ENCODE results near the gene OSBPL2. TPM values are rescaled to one million over a fixed set of nuclear protein-coding genes. Genes with fewer than 3 reads are reported as not detected.

Gene OSBPL2
- total and polyA plus RNA-seq, 4 donors: 9.9 to 19.7 (median 12.3) TPM

GRCh38 chr20:62293946-62294345 lies 55.6 kb downstream of the OSBPL2 start:
- 94% methylated on average over 9 of the region's 9 CpGs for WGBS
- Histone ChIP-seq H3K27ac (ENCODE audit: low read depth in 1 of 2, low read length in 2 of 2) (no peak overlapping the region), H3K36me3 (ENCODE audit: control insufficient read depth in 4 of 4, insufficient read depth in 3 of 4, low read depth in 1 of 4, low read length in 3 of 4) (peaks cover 10 to 47% (median 26%) of the 10 kb centered on the region in 4 donors), H3K4me3 (ENCODE audit: low read depth in 1 of 3, low read length in 3 of 3) (no peak overlapping the region), H3K4me1 (ENCODE audit: control insufficient read depth in 4 of 4, insufficient read depth in 4 of 4, low read length in 3 of 4) (peaks cover 8 to 25% (median 22%) of the 10 kb centered on the region in 4 donors), H3K9me3 (ENCODE audit: control insufficient read depth in 4 of 4, low read length in 3 of 4) (no peaks in the 10 kb centered on the region), H3K9ac (ENCODE audit: low read depth in 1 of 2, low read length in 2 of 2) (no peak overlapping the region), H3K27me3 (ENCODE audit: control insufficient read depth in 4 of 4, insufficient read depth in 4 of 4, low read length in 3 of 4) (no peaks in the 10 kb centered on the region)
- DNase-seq (ENCODE audit: low spot score): no peak
- TF ChIP-seq EGR1 (IDR thresholded peaks at IDR 0.05; ENCODE audit: low read depth in 2 of 2) (no peak), REST (IDR thresholded peaks at IDR 0.05) (no peak), ATF3 (IDR thresholded peaks at IDR 0.05) (no peak), HNF4A (conservative IDR thresholded peaks at IDR 0.05) (no peak), FOXA2 (IDR thresholded peaks at IDR 0.05) (no peak), RAD21 (IDR thresholded peaks at IDR 0.05) (no peak), NR2F2 (IDR thresholded peaks at IDR 0.05) (no peak), JUND (IDR thresholded peaks at IDR 0.05) (no peak), SP1 (IDR thresholded peaks at IDR 0.05) (no peak), ZBTB33 (IDR thresholded peaks at IDR 0.05) (no peak), RXRA (IDR thresholded peaks at IDR 0.05) (no peak), MAX (IDR thresholded peaks at IDR 0.05) (no peak), TAF1 (conservative IDR thresholded peaks at IDR 0.05) (no peak), CTCF (IDR thresholded peaks at IDR 0.05; ENCODE audit: low read depth, low read length, missing input control) (no peak), GABPA (IDR thresholded peaks at IDR 0.05 in 1 of 2, conservative IDR thresholded peaks at IDR 0.05 in 1 of 2) (no peak), YY1 (IDR thresholded peaks at IDR 0.05) (no peak), HNF4G (IDR thresholded peaks at IDR 0.05) (no peak), FOXA1 (IDR thresholded peaks at IDR 0.05) (no peak)

Measured in liver (tissue), 9 donors.